Activated gamma-delta T cell (primary cell): ENCODE results near the gene IGF2.

Experiments used
- DNase-seq: peaks from one replicate; lab custom pipeline; 2025; lab: John Stamatoyannopoulos, UW

IGF2 gene

GRCh38 chr11:2169626-2170570 is 30.7 kb upstream of the IGF2 start:
- DNase-seq = no peak

GRCh38 chr11:2169005-2169378 is 29.8 kb upstream of the IGF2 start:
- DNase-seq = no peak

DNA sequence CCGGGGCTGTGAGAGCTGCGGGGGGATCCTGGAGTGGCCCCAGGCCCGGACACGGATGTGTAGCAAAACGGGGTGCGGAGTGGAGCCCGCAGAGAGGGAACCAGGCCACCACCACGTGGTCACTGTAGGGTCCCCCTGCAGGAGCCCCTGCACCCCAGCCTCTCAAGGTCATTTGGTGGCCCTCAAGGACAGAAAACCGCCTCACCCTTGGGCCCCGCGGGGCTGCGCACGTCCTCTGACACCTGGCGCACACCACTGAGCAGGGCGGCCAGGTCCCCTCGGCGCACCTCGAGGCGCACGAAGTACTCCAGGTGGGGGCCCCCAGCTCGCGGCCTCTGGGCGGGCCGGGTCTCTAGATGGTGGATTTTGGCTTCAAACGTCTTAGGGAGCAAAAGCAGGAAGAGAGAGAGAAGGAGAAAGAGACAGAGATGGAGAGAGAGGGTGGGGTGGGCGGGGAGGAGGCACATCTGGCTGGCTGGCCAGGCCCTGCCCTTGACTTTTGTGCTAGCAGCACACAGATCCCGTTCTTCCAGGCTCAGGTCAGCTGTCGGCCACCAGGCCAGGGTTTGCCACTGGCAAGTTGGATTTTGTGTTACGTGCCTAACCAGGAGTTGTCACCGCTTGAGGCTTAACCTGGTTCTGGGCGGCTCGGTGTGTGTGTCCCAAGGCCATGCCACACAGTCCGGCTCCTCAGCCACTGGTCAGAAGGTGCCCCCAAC is 29.3 kb upstream of the IGF2 start:
- no peak for DNase-seq

GRCh38 chr11:2167141-2168045 is 28.2 kb upstream of the IGF2 start:
- DNase-seq = no peak

DNA sequence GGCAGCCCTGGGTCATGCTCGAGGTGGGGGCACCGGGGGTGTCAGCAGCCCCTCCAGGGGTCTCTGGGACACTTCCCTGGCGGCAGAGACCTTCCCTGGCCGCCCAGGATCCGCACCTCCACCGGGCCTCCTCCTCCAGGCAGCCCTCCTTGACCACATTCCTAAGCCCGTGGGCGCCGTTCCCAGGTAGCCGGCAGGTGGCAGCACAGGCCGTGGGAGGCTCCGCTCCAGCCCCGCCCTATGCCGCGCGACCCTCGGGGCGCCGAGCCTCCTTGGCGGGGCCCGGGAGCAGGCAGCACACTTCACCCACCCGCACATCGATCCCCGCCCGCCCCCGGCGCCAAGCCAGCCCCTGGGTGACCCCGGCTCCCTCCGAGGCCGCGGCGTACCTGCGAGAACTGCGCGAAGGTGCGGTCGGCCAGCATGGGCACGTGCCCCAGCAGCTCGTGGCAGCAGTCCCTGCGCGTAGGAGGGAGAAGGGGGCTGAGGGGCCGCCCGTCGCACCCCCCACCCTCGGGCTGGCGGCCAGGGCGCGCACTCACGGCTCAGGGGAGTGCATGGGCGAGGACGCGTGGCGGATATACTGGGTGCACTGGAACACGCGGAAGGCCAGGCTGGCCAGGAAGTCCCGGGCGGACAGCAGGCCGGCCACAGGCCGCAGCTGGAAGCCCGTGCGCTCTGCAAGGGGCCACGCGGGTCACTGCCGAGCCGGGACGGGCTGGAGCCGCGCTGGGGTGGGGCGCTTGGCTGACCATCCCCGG is 27.1 kb upstream of the IGF2 start:
- no peak for DNase-seq

DNA sequence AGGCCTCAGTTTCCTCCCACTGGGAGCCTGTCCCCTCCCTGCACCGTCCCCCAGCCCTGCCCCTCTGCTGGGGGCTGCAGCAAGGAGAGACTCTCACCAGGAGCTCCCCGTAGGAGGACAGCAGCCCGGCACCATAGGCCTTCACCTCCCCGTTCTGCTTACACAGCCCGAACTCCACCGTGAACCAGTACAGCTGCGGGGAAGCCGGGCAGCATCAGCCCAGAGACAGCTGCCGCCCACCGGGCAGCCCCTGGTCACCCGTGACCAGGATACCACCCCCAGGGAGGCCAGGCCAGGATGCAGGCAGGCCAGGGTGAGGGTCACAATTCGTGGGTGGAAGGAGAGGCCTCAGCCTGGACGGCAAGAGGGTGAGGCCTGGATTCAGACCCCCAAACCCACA is 26.4 kb upstream of the IGF2 start:
- DNase-seq = no peak

- DNase-seq = no peak
These were observed 25.8 kb upstream of the IGF2 start for GRCh38 chr11:2164861-2165555.

- DNase-seq = no peak
These were observed 24.9 kb upstream of the IGF2 start for GRCh38 chr11:2164081-2164480.

DNA sequence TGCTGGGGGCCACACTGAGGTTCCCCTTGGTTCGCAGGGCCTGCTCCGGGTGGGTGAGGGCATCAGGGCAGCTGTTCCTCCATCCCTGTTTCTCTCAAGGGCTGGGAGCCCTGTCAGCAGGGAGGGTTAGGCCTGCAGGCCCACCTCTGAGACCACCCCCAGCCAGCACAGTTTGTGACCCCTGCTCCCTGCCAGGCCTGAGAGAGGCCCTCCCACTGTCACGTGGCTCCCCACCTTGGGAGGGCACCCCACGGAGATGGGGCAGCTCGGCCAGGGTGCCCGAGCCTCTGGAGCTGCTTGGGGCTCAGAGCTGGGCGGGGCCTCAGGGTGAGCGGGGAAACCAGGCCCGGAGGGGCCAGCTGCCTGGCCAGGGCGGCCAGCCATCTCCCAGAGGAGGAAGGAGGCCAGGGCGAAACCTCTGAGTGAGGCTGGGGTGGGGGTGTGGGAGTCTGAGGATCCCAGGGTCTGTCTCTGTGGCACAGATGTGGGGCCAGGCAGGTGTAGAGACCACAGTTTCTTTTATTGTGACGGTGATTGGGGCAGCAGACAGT is 24.3 kb upstream of the IGF2 start:
- DNase-seq = no peak

GRCh38 chr11:2160736-2161259 is 21.6 kb upstream of the IGF2 start, which contains the start of gene INS:
Gene INS (minus strand): TSS chr11:2161209. CDS start chr11:2160971, 238 bp downstream.
- no peak for DNase-seq

DNA sequence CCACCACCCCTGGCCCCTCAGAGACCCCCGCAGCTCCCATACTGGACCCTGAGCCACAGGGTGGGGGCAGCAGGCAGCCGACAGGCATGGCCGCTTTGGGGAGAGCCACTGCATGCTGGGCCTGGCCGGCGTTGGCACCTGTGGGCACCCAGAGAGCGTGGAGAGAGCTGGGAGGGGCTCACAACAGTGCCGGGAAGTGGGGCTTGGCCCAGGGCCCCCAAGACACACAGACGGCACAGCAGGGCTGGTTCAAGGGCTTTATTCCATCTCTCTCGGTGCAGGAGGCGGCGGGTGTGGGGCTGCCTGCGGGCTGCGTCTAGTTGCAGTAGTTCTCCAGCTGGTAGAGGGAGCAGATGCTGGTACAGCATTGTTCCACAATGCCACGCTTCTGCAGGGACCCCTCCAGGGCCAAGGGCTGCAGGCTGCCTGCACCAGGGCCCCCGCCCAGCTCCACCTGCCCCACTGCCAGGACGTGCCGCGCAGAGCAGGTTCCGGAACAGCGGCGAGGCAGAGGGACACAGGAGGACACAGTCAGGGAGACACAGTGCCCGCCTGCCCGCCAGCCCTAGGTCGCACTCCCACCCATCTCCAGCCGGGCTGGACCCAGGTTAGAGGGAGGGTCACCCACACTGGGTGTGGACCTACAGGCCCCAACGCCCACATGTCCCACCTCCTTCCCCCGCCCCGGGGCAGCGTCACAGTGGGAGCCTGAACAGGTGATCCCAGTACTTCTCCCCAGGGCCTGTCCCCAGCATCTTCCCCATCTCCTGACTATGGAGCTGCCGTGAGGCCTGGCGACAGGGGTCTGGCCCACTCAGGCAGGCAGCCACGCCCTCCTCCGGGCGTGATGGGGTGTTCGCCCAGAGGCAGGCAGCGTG is 20.6 kb upstream of the IGF2 start:
- DNase-seq = no peak

DNA sequence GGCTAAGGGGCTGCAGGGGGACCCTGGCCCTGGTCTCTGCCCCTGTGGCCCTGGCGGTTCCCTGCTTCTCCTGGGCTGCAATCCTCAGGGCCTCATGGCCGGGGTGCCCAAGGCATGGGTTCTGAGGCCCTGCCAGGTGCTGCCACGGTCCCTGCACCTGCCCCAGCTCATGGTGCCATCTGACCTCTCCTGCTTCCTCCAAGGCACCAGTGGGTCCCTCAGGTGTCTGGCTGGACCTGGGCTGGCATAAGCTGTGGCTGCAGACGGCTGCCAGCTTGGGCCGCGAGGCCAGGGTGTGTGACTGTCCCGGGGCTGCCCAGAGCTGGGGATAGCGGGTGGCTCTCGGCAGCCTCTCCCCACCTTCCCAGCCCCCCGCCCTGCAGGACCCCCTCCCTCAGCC is 19.8 kb upstream of the IGF2 start:
- DNase-seq = no peak

DNA sequence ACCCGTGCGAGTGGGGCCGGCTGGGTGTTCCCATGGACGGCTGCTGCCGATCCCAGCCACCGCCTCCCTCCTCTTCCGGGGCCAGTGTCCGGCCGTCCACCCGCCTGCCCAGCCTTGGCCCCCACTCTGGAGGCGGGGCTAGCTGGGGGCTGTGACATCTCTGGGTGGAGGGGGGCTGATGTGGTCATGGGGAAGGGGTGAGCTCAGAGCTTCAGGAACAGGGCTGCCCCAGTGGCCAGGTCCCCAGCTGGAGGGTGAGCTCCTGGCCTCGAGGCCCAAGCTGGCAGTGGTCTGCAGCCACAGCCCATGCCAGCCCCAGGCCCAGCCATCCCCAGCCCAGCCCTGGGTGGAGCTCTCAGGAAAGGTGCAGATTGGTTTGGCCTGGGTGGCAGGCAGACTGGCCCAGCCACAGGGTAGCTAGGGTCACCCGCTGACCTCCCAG is 19.1 kb upstream of the IGF2 start:
- DNase-seq = no peak

GRCh38 chr11:2157294-2158040 is 18.3 kb upstream of the IGF2 start:
- no peak for DNase-seq

- no peak for DNase-seq
These were observed 17.4 kb upstream of the IGF2 start for GRCh38 chr11:2156416-2157182.

- no peak for DNase-seq
These were observed 16.3 kb upstream of the IGF2 start for GRCh38 chr11:2155511-2155910.

GRCh38 chr11:2154889-2155288 is 15.7 kb upstream of the IGF2 start:
- DNase-seq = no peak

GRCh38 chr11:2154195-2154585 is 15.0 kb upstream of the IGF2 start:
- DNase-seq = no peak
